ACC112 (cell line): Measurements from ENCODE around the gene PPM1H.

Experiments used
- H2AFZ ChIP-seq: fragments of 200-600 bp; sonication (generic); one replicate; pipeline ENCODE4 v1.6.0; 2017; ENCODE audit warnings: antibody characterized with exemption, low read length; ENCODE audit not compliant: unreplicated experiment
- H3K27ac ChIP-seq: fragments of 200-600 bp; sonication (generic); 2 replicates; pipeline ENCODE4 v1.5.1; 2014; ENCODE audit warnings: low read depth, mild to moderate bottlenecking, antibody characterized with exemption, low read length, moderate library complexity
- H3K27me3 ChIP-seq: fragments of 200-600 bp; sonication (generic); 2 replicates; pipeline ENCODE4 v1.6.1; 2014; ENCODE audit warnings: mild to moderate bottlenecking, antibody characterized with exemption, low read length, moderate library complexity, mixed read lengths; ENCODE audit not compliant: insufficient read depth
- H3K36me3 ChIP-seq: fragments of 200-600 bp; sonication (generic); 2 replicates; pipeline ENCODE4 v1.6.1; 2016; ENCODE audit warnings: mild to moderate bottlenecking, antibody characterized with exemption, low read length, moderate library complexity, mixed read lengths; ENCODE audit not compliant: insufficient read depth
- H3K4me1 ChIP-seq: fragments of 200-600 bp; sonication (generic); one replicate; pipeline ENCODE4 v1.6.1; 2016; ENCODE audit warnings: low read length, mixed read lengths; ENCODE audit not compliant: insufficient read depth, unreplicated experiment, control insufficient read depth
- H3K4me3 ChIP-seq: fragments of 200-600 bp; sonication (generic); 2 replicates; pipeline ENCODE4 v1.5.1; 2014; ENCODE audit warnings: mild to moderate bottlenecking, low read depth, low read length
- H3K79me2 ChIP-seq: fragments of 200-600 bp; sonication (generic); one replicate; pipeline ENCODE4 v1.6.0; 2016; ENCODE audit warnings: low read length; ENCODE audit not compliant: control insufficient read depth, unreplicated experiment, insufficient read depth

PPM1H gene

DNA sequence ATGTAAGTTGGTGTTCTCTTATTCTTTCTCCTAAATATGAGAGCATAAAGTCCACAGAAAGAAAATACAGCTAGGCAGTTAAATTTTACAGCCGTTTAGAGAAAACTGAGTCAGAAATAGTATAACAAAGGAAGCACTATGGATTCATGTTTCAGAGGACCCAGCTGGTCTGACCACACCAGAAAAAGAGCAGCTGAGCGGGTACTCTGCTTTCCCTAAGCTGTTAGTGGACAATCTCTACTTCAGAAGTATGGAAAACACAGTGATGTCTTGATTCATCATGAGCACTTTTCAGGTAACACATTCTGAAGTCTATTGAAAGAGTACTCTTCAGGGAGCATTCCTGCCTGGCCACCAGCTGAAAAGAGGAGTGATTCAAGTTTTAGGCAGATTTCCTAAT is 12.4 kb downstream of the PPM1H start:
- Histone ChIP-seq H3K4me1 (peaks cover 11% of the 10 kb centered on the region), H3K27ac (no peak overlapping the region), H3K4me3 (no peak overlapping the region), H3K36me3 (no peaks in the 10 kb centered on the region), H2AFZ (no peak overlapping the region), H3K79me2 (no peaks in the 10 kb centered on the region), H3K27me3 (no peaks in the 10 kb centered on the region)

DNA sequence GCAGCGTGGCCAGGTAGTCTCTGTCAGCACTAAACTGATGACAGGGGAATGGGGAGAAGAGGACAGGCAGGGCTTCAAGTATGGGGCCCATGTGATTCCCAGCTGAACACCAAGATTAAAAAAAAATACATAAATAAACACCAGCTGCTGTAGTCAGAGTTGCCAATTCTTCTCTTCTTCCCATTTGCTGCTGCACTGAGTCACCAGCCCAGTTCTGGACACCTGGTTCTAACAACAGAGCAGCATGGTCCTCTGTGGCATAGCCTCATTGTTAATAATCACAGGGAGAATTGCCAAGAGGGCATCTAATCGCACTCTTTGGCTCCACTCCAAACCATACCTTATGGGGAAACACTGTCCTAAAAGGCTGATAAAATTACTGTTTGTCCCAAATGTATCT is 15.1 kb downstream of the PPM1H start:
- Histone ChIP-seq H3K4me1 (peaks cover 11% of the 10 kb centered on the region), H3K36me3 (no peaks in the 10 kb centered on the region), H3K4me3 (no peak overlapping the region), H3K79me2 (no peaks in the 10 kb centered on the region), H3K27me3 (no peaks in the 10 kb centered on the region), H3K27ac (no peak overlapping the region), H2AFZ (no peak overlapping the region)

DNA sequence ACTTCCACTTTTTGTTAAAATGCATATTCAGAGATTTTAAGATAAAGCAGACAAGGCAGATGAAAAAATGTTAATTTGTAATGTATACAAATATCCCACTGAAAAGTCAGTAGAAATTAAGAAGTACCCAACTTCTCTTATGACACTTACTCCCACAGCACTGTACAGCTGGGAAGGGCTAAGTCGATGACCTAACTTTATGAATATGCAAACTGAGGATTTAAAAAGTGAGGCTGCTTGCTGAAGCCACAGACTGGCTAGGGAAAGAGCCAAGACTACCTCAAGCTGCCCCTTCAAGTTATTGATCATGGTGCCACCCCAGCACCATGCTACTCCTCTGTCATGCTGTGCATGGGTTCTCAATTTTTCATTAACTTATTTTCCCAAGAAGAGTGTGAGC is 17.0 kb downstream of the PPM1H start:
- Histone ChIP-seq H2AFZ (no peak overlapping the region), H3K4me3 (no peak overlapping the region), H3K79me2 (no peaks in the 10 kb centered on the region), H3K4me1 (peaks cover 11% of the 10 kb centered on the region), H3K27ac (no peak overlapping the region), H3K27me3 (no peaks in the 10 kb centered on the region), H3K36me3 (no peaks in the 10 kb centered on the region)

DNA sequence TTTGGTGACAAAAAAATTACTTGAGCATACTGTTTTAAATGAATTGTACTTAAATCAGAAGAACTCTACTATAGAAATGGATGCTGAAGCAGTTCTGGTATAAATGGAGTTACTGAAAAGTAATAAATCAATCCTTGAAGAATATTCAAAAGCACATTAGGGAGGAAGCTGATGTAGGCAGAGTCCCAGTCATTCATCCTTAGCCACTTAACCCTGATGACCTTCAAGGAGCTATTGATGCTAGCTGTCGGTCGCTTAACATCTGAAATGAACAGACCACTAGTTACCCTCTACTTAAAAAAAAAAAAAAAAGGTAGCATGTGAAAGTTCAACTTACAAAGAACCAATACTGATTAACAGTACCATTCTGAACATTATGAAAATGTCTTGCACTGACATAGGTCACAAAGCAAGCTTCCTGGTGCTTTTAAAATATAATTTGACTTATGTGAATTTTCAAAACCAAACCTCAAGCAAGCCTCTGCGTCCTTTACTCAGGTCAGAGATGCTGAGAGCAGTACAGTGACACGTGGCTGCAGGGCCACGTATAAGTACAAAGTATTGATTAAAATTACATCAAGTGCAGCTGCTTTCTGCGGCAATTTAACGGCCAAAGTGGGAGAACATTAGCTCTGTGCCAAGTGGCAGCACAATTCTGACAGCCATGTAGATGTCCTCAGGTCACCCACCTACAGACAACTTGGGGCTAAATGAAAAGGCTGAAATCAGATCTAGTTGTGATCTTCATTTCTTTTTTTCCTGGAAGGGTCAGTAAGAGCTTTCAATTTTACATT is 18.1 kb downstream of the PPM1H start:
- no peak overlapping the region for H3K4me3 ChIP-seq
- H3K4me1 ChIP-seq = peaks cover 11% of the 10 kb centered on the region
- H3K27ac ChIP-seq = no peak overlapping the region
- H3K36me3 ChIP-seq = no peaks in the 10 kb centered on the region
- H2AFZ ChIP-seq = no peak overlapping the region
- no peaks in the 10 kb centered on the region for H3K27me3 ChIP-seq
- no peaks in the 10 kb centered on the region for H3K79me2 ChIP-seq

DNA sequence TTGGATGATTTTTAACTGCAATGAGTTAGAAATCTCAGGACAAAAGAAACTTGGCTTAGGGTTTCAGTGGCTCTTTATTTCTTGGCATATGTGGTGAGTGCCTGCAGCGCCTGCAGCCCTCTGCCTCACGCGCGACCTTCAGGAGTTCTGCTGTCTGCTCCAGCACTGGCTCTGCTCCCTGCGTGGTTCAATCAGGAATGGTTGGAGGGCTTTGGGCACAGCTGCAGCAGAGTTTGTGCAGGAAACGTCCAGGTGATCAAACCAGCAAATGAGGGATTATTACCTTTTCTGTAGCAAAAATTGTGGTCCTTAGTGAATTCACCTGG is 19.8 kb downstream of the PPM1H start:
- H3K4me3 ChIP-seq = no peak overlapping the region
- no peaks in the 10 kb centered on the region for H3K36me3 ChIP-seq
- peaks cover 11% of the 10 kb centered on the region for H3K4me1 ChIP-seq
- no peaks in the 10 kb centered on the region for H3K27me3 ChIP-seq
- H3K79me2 ChIP-seq = no peaks in the 10 kb centered on the region
- H3K27ac ChIP-seq = no peak overlapping the region
- H2AFZ ChIP-seq = no peak overlapping the region

DNA sequence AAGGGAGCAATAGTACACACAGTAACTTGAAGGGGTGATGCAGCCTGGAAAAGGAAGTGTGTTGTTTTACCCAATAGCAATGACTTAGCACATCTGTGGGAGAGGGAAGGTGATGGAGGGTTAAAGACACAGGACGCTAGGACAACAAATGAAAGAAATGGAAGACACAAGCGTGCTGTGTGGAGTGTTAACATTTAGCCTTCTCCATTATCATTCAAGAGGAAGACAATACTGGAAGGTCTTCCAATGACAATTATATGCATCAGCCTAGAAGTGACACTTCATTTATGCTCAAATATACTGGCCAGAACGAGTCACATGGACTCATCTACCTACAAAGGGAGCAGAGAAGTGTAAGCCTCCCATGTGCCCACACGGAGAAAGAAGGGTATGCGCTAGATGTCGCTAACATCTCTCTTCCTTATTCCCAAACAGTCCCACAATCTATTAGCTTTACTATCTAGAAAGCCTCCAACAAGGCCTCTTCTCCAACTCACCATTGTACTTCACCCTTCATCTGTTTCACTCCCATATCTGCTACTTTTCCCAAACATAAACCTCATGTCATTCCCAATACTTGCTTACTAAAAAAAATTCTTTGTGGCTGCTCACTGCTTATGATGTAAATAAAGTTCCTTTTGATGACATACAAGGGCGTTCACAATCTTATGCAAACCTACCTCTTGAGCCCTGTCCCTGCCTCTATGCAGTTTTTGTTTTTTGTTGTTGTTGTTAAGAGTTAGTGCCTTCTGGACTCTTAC is 20.3 kb downstream of the PPM1H start:
- no peak overlapping the region for H3K4me3 ChIP-seq
- no peak overlapping the region for H3K27ac ChIP-seq
- H3K4me1 ChIP-seq = peaks cover 6% of the 10 kb centered on the region
- no peaks in the 10 kb centered on the region for H3K36me3 ChIP-seq
- no peaks in the 10 kb centered on the region for H3K79me2 ChIP-seq
- no peaks in the 10 kb centered on the region for H3K27me3 ChIP-seq
- H2AFZ ChIP-seq = no peak overlapping the region

DNA sequence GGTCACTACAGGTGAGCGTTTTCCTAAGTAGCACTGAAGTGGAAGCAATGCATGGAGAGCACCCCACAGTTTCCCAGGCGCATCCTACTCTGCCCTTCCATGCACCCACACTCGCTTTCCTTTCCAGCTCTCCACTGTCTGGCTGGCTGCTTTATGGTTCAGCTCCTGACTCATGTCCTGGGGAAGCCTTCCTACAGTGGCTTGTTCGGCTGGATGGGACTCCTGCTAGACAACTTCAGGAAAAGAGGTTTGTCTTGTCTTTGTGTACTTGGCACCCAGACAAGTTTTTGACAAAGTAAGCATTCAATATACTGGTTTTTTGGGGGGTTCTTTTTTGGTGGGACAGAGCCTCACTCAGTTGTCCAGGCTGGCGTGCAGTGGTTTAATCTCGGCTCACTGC is 21.6 kb downstream of the PPM1H start:
- no peak overlapping the region for H2AFZ ChIP-seq
- H3K27me3 ChIP-seq = no peaks in the 10 kb centered on the region
- H3K27ac ChIP-seq = no peak overlapping the region
- H3K4me3 ChIP-seq = no peak overlapping the region
- no peaks in the 10 kb centered on the region for H3K79me2 ChIP-seq
- H3K4me1 ChIP-seq = no peaks in the 10 kb centered on the region
- H3K36me3 ChIP-seq = no peaks in the 10 kb centered on the region

DNA sequence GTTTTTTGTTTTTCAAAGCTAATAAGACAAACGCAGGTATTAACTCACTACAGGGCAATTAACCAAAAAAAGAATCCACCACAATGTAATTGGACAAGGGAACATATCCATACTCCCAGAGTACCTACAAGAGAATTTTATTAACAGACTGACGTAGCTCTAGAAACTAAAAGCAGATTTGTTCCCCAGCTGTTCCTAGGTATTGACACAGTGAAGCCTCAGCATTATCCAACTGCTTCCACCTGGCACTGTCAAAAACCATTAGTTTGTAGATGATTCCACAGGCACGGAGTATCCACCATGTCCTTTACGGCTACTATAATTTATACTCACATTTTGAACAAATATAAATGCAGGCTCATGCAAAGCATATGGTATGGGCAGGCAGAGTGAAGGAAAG is 22.3 kb downstream of the PPM1H start:
- H3K4me1 ChIP-seq = no peaks in the 10 kb centered on the region
- no peak overlapping the region for H3K4me3 ChIP-seq
- H3K27me3 ChIP-seq = no peaks in the 10 kb centered on the region
- no peaks in the 10 kb centered on the region for H3K36me3 ChIP-seq
- H2AFZ ChIP-seq = no peak overlapping the region
- no peak overlapping the region for H3K27ac ChIP-seq
- no peaks in the 10 kb centered on the region for H3K79me2 ChIP-seq

DNA sequence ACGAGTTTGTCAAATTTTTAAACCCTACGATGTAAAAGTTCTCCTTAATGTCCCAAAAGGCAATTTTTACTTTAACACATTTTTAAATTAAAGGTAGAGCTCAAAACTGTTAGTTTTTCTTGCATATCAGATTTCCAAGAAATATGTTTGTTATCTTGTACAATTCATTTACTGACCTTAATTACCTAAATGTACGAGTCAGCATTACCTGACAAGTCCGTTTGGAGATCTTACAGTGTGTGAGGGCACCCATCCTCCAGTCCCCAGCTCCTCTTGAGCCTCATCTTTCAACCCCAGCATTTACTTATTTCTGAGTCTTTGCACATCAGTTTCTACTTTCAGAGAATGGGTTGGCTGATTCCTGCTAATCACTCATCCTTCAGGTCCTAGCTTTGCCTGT is 23.7 kb downstream of the PPM1H start:
- Histone ChIP-seq H2AFZ (no peak overlapping the region), H3K27ac (no peak overlapping the region), H3K36me3 (no peaks in the 10 kb centered on the region), H3K4me3 (no peak overlapping the region), H3K79me2 (no peaks in the 10 kb centered on the region), H3K27me3 (no peaks in the 10 kb centered on the region), H3K4me1 (no peaks in the 10 kb centered on the region)

DNA sequence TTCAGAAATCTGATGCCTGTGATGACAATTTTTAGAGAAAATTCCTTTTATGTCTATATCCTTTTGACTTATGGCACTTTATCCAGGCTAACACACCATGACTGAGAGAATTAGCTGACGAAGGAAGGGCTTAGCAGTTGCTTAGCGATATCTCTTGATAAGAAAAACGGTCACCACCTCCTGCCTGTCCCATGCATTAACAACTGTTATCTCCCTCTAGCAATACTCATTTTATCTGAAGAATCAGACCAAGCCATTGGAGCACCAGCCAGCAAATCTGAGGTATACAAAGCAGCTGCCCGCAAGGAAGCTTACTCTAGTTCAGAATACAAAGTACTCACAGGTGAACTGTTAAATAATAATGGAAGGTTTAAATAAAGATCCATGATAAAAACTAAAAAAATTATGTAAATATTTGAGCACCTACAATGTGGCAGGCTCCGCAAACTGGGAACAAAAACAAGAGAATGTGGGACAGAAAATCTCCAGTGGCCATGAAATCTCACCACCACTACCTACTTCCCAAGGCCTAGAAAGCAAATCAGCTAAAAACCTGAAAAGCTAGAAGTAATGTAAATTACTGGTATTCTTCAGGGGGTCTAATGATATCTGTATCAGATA is 24.3 kb downstream of the PPM1H start:
- Histone ChIP-seq H3K27me3 (no peaks in the 10 kb centered on the region), H3K79me2 (no peaks in the 10 kb centered on the region), H2AFZ (no peak overlapping the region), H3K27ac (no peak overlapping the region), H3K36me3 (no peaks in the 10 kb centered on the region), H3K4me3 (no peak overlapping the region), H3K4me1 (no peaks in the 10 kb centered on the region)

DNA sequence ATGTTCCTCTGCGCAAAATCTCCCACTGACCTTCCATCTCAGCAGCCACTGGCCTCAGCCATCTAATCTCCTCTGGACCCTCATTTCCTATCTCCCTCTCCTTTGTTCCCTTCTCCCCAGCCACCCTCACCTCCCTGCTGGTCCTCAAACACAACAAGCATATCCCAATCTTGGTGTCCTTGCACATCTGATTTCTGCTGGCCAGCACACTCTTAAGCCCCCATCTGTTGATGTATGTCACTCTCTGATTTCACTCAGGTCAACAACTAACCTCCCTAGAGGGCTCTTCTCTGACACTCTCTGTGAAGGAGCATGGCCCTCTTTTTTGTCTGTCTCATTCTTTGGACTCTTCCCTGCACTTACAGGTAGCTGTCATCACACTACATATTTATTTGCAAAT is 25.6 kb downstream of the PPM1H start:
- Histone ChIP-seq H3K27me3 (no peaks in the 10 kb centered on the region), H3K27ac (no peak overlapping the region), H3K4me1 (no peaks in the 10 kb centered on the region), H3K36me3 (no peaks in the 10 kb centered on the region), H3K4me3 (no peak overlapping the region), H2AFZ (no peak overlapping the region), H3K79me2 (no peaks in the 10 kb centered on the region)
